OCI-LY3 (cell line): Measurements from ENCODE around the gene LAMC3.

Experiments used
- EZH2phosphoT487 ChIP-seq: fragments of 200-600 bp; shearing (Covaris generic); IDR thresholded peaks from 2 replicates; pipeline ENCODE4 v1.6.1; 2018; ENCODE audit warnings: antibody characterized with exemption, mixed run types, low read depth
- TF ChIP-seq, protein P1 (sequence below): fragments of 200-600, 300-600 bp; sonication (generic); IDR thresholded peaks from 2 replicates; pipeline ENCODE4 v1.5.1; 2014; ENCODE audit warnings: antibody characterized with exemption, low read length, low read depth

DNA sequence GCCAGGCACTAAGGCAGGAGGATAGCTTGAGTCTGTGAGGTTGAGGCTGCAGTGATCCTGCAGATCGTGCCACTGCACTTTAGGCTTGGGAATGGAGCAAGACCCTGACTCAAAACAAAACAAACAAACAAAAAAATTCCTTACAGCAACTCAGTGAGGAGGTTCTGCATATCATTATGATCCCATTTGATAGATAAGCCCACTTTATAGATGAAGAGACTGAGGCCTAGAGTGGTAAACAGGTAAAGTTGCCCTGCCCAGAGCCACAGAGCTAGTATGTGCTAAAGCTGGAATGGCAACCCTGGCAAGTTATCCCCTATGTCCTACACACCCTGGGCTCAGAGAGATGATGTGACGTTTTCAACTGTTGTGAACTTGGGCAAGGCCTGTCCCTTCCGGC lies 94.6 kb downstream of the LAMC3 start:
- TF ChIP-seq, protein P1, sequence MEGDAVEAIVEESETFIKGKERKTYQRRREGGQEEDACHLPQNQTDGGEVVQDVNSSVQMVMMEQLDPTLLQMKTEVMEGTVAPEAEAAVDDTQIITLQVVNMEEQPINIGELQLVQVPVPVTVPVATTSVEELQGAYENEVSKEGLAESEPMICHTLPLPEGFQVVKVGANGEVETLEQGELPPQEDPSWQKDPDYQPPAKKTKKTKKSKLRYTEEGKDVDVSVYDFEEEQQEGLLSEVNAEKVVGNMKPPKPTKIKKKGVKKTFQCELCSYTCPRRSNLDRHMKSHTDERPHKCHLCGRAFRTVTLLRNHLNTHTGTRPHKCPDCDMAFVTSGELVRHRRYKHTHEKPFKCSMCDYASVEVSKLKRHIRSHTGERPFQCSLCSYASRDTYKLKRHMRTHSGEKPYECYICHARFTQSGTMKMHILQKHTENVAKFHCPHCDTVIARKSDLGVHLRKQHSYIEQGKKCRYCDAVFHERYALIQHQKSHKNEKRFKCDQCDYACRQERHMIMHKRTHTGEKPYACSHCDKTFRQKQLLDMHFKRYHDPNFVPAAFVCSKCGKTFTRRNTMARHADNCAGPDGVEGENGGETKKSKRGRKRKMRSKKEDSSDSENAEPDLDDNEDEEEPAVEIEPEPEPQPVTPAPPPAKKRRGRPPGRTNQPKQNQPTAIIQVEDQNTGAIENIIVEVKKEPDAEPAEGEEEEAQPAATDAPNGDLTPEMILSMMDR, result no peak
- TF ChIP-seq EZH2phosphoT487, result no peak
